ENCODE data around the gene SLCO2B1.
A peak's percentile ranks its signal among the peaks of the same experiment; 100 is the strongest.
"Not testable (repeated sequence)": the region's sequence is repeated elsewhere in the genome, so short reads cannot be mapped to it uniquely, and the experiment has no call there.

SLCO2B1 gene, protein sequence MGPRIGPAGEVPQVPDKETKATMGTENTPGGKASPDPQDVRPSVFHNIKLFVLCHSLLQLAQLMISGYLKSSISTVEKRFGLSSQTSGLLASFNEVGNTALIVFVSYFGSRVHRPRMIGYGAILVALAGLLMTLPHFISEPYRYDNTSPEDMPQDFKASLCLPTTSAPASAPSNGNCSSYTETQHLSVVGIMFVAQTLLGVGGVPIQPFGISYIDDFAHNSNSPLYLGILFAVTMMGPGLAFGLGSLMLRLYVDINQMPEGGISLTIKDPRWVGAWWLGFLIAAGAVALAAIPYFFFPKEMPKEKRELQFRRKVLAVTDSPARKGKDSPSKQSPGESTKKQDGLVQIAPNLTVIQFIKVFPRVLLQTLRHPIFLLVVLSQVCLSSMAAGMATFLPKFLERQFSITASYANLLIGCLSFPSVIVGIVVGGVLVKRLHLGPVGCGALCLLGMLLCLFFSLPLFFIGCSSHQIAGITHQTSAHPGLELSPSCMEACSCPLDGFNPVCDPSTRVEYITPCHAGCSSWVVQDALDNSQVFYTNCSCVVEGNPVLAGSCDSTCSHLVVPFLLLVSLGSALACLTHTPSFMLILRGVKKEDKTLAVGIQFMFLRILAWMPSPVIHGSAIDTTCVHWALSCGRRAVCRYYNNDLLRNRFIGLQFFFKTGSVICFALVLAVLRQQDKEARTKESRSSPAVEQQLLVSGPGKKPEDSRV

DNA sequence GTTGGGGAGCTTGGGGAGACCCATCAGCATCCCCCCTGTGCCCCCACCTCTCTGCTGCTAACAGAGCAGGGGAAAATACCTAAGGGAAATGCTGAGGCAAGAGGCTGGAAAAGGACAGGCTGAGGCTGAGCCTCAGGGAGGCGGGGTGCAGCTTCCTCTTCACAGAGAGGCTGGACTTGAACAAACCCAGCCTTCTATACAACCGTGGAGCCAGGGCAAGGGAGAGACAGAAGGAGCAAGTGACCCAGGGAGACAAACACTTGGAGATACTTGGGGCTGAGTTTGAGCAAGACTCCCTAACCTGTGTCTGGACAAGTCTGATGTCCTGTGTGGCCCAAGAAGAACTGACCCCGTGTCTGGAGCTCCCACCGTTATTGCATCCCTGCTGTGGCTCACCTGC is at the start of gene SLCO2B1:
Gene SLCO2B1 (plus strand): TSS at position 229 of the 400 bp plus-strand sequence. CDS start 275 bp downstream, outside the sequence.
- TF ChIP-seq, protein P1, sequence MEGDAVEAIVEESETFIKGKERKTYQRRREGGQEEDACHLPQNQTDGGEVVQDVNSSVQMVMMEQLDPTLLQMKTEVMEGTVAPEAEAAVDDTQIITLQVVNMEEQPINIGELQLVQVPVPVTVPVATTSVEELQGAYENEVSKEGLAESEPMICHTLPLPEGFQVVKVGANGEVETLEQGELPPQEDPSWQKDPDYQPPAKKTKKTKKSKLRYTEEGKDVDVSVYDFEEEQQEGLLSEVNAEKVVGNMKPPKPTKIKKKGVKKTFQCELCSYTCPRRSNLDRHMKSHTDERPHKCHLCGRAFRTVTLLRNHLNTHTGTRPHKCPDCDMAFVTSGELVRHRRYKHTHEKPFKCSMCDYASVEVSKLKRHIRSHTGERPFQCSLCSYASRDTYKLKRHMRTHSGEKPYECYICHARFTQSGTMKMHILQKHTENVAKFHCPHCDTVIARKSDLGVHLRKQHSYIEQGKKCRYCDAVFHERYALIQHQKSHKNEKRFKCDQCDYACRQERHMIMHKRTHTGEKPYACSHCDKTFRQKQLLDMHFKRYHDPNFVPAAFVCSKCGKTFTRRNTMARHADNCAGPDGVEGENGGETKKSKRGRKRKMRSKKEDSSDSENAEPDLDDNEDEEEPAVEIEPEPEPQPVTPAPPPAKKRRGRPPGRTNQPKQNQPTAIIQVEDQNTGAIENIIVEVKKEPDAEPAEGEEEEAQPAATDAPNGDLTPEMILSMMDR (IDR thresholded peaks at IDR 0.05; ENCODE audit: low read depth, low read length, missing control alignments), result no peak
- H3K4me3 ChIP-seq (ENCODE audit: low read depth, low read length), result no peak within 1 kb of the TSS
- no peak for DNase-seq (ENCODE audit: low read depth)

DNA sequence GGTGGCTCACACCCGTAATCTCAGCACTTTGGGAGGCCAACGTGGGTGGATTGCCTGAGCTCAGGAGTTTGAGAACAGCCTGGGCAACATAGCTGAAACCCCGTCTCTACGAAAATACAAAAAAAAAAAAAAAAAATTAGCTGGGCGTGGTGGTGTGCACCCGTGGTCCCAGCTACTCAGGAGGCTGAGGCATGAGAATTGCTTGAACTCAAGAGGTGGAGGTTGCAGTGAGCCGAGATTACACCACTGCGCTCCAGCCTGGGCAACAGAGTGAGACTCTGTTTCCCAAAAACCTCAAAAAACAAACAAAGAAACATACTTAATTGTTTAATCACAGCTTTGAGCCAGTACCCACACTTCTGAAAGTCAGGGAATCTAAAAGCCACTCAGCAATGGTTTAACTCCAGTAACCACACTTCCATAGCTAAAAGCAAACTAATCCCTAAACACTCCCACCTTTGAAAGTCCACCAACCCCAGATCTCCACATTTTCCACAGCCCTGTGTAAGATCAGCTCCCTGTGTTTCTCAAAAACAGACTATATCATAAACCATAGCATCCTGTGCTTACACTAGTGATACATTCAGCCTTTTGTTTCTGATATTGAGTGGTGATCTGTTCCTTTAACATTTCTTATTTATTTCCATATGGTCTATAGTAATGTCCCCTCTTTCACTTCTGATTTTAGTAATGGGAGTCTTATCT is 49.3 kb upstream of the SLCO2B1 start:
- no peak for DNase-seq (ENCODE audit: low read depth)
- H3K4me3 ChIP-seq (ENCODE audit: low read depth, low read length), result no peak overlapping the region
- TF ChIP-seq, protein P1 (IDR thresholded peaks at IDR 0.05; ENCODE audit: low read depth, low read length, missing control alignments), result no peak

DNA sequence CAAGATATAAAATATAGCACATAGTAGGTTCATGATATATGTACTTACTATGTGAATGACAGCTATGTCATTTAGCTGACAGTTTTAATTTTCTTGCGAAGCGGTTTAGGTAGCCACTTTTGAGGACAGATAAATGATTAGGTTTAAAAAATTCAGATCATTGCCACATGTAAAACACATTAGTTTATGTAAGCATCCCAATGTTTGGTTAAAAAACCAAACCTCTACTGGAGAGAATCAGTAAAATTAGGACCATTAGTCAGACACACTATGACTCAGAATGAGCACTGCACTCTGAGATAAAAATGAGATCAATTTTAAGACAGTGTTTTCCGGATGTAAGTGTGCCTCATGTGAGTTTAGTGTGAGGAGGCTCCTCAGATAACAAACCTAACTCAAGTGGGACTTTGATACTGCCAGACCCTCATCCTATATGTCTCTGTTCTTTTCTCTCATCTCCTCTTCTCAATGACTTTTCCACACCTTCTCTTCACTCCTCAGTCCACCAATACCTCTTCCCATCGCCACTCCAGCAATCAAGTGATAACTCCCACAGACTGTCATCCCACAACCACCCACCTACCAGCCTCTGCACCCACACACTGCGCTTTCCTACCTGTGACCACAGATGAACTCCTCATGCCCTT is 47.4 kb upstream of the SLCO2B1 start:
- no peak overlapping the region for H3K4me3 ChIP-seq (ENCODE audit: low read depth, low read length)
- DNase-seq (ENCODE audit: low read depth), result peak; percentile 10
- TF ChIP-seq, protein P1 (IDR thresholded peaks at IDR 0.05; ENCODE audit: low read depth, low read length, missing control alignments), result no peak

DNA sequence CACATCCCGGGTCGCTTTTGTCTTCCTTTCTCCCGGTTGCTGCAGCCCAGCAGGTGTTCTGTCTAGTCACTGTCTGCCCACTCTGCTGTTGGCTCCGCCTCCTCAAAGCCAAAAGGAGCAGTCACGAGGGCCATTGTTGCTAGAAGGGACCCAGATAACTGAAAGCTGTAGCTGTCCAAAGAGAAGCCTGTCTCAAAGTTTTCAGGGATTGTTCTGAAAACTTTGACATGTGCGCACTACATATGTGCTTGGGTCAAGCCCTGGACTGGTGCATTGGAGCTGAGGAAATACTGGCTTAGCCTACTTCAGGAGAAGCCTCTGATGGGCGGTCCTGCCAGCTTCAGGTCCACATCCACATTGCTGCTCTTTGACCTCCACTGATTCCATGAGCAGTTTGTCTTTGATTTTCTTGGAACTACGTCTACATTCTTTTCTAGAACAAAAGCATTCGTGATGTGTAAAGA is 45.4 kb upstream of the SLCO2B1 start:
- no peak overlapping the region for H3K4me3 ChIP-seq (ENCODE audit: low read depth, low read length)
- TF ChIP-seq, protein P1 (IDR thresholded peaks at IDR 0.05; ENCODE audit: low read depth, low read length, missing control alignments), result no peak
- DNase-seq (ENCODE audit: low read depth), result no peak

DNA sequence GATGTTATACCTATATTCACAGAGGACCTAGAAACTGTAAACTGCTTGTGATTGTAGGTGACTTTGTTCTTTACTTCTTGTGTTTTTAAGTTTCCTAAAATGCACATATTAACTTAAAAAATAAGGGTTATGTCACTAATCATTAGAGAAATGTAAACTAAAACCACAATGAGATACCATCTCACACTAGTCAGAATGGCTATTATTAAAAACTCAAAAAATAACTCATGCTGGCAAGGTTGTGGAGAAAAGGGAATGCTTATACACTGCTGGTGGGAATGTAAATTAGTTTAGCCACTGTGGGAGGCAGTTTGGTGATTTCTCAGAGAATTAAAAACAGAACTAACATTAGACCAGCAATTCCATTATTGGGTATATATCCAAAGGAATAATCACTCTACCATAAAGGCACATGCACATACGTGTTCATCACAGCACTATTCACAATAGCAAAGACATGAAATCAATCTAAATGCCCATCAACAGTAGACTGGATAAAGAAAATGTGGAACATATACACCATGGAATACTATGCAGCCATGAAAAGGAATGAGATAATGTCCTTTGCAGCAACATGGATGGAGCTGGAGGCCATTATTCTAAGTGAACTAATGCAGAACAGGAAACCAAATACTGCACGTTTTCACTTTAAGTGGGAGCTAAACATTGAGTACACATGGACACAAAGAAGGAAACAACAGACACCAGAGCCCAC is 44.8 kb upstream of the SLCO2B1 start:
- not testable (repeated sequence) for DNase-seq (ENCODE audit: low read depth); H3K4me3 ChIP-seq (ENCODE audit: low read depth, low read length)

DNA sequence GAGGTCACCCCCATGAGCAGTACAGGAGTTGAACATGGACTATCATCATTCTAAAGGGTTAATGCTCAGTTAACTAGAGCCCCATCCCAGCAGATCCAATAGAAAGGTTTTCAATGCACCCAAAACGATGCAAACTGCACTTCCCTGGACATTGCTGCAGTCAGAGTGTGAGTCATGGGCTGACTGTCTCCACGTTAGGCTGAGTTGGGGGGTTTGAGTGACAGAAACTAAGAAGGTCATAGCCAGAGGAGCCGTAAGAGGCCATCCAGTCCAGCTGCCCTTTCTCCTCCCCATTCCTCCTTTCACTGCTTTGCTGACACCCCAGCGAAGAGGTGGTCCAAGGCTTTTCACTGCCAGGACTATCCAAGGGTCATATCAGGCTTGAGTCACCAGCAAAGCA is 43.7 kb upstream of the SLCO2B1 start:
- DNase-seq (ENCODE audit: low read depth), result no peak
- no peak overlapping the region for H3K4me3 ChIP-seq (ENCODE audit: low read depth, low read length)
- TF ChIP-seq, protein P1 (IDR thresholded peaks at IDR 0.05; ENCODE audit: low read depth, low read length, missing control alignments), result no peak

Data from GM12864 (cell line).